GM13976 (cell line): ENCODE results near the gene NEGR1.

Experiments
- DNase-seq: peaks from one replicate; pipeline ENCODE4 v3.0.0; 2012; ENCODE audit warnings: low spot score
- CTCF ChIP-seq: IDR thresholded peaks from 2 replicates; pipeline ENCODE4 v1.5.1; 2012; ENCODE audit warnings: borderline replicate concordance, mild to moderate bottlenecking; ENCODE audit not compliant: insufficient read depth; ENCODE audit errors: extremely low read depth, missing control alignments, control extremely low read depth
- in situ Hi-C: fragments of 300-500 bp; cut with MboI; formaldehyde crosslinking; loops from one replicate; pipeline ENCODE4 v1.12.0; 2022; ENCODE audit warnings: low sequenced_read_pairs, mixed read lengths, inconsistent platforms; ENCODE audit not compliant: unreplicated experiment

Gene NEGR1

GRCh38 chr1:71689635-71690034 lies 592.7 kb downstream of the NEGR1 start:
- in situ Hi-C loops: no loop called here
- TF ChIP-seq CTCF: no peak
- no peak for DNase-seq

GRCh38 chr1:71687376-71687775 lies 595.0 kb downstream of the NEGR1 start:
- in situ Hi-C loops: no loop called here

DNA sequence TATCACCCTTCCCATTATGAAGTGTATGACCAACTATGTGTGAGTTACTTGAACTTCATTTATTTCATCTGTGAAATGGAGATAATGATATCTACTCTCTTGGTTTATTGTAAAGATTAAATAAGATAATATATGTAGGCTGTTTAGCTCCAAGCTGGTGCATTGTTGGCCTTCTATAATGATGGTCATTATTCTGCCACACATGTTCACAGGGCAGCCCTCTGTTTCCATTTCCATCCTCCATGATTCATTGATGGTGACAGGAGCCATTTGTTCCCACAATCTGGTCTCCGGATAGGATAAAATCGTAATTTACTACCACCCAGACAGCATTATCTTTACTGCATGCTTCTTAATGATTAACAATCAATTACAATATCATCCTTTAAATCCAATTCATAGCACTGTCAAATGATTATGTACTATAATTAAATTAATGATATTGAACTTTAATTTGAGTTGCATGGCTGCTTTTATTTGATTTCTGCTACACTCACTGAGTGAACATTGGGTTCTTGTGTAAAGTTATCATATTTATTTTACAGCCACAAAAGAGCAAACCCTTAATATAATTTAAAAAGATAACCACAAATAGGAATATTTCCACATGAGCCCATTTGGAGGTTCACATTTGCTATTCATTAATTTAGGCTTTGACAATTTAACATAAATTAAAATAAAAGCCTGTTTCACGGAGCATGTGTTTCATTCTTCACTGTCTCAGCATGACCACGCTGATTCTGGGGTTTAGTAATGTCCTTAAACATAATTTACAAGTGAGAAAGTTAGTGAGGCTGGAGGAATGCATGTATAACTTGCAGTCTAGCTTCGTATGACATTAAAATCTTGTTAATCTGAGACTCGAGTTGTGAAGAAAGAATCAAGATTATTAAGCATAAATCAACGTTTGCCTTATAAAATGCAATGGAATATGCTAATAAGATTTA lies 605.1 kb downstream of the NEGR1 start:
- in situ Hi-C loops: no loop called here
- TF ChIP-seq CTCF: no peak
- no peak for DNase-seq

More at GRCh38 chr1:71687376-71687775, 595.0 kb downstream of the NEGR1 start:
- no peak for DNase-seq
- TF ChIP-seq CTCF: no peak

GRCh38 chr1:71668065-71668464 lies 614.3 kb downstream of the NEGR1 start:
- no peak for TF ChIP-seq CTCF
- no peak for DNase-seq
- in situ Hi-C loops: no loop called here

GRCh38 chr1:71667216-71667615 lies 615.1 kb downstream of the NEGR1 start:
- no peak for TF ChIP-seq CTCF
- in situ Hi-C loops: no loop called here
- DNase-seq: no peak

DNA sequence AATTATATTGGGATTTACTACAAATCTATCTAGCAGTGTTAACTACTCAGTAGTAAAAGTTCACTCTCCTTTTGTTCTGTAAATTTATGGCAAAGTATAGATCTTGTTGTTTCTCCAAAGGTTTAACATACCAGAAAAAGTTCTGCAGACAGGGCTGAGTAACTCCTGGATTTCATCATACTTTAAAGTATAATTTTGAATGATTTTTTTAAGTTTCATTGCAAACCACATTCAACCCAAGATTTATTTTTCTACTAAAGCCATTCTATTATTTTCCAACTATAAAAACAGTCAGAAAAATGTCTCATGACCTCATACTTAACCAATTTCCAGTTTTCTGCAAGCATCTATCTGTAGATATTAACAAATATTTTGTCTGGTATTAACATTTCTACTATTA lies 615.7 kb downstream of the NEGR1 start:
- no peak for DNase-seq
- TF ChIP-seq CTCF: no peak
- in situ Hi-C loops: no loop called here

GRCh38 chr1:71660411-71660810 lies 621.9 kb downstream of the NEGR1 start:
- no peak for TF ChIP-seq CTCF
- DNase-seq: no peak
- in situ Hi-C loops: no loop called here
